Progenitor cell of endocrine pancreas (in vitro differentiated cells): ENCODE data around the gene HSPBAP1. TPM values are rescaled to one million over a fixed set of nuclear protein-coding genes. Genes with fewer than 3 reads are reported as not detected.
"Not testable (repeated sequence)": the region's sequence is repeated elsewhere in the genome, so short reads cannot be mapped to it uniquely, and the experiment has no call there.

Experiments used
- DNase-seq: peaks from one replicate; pipeline ENCODE4 v3.0.0; 2021; ENCODE audit warnings: low spot score; ENCODE audit not compliant: unreplicated experiment
- H3K27ac Mint-ChIP-seq: 2 replicates; pipeline ENCODE4 v1.8.0; 2021; ENCODE audit warnings: mild to moderate bottlenecking, moderate library complexity, mixed read lengths
- H3K27me3 Mint-ChIP-seq: 2 replicates; pipeline ENCODE4 v1.8.0; 2021; ENCODE audit warnings: mixed read lengths
- H3K36me3 Mint-ChIP-seq: 2 replicates; pipeline ENCODE4 v1.8.0; 2022; ENCODE audit warnings: mixed read lengths; ENCODE audit not compliant: insufficient read depth
- H3K4me1 Mint-ChIP-seq: 2 replicates; pipeline ENCODE4 v1.8.0; 2021; ENCODE audit warnings: low read depth, mixed read lengths
- H3K4me3 Mint-ChIP-seq: 2 replicates; pipeline ENCODE4 v1.8.0; 2021; ENCODE audit warnings: low read depth, mild to moderate bottlenecking, moderate library complexity, mixed read lengths
- H3K9me3 Mint-ChIP-seq: 2 replicates; pipeline ENCODE4 v1.8.0; 2021; ENCODE audit warnings: low read depth, mixed read lengths
- CTCF ChIP-seq: fragments of 200-600 bp; sonication (generic); IDR thresholded peaks from one replicate; pipeline ENCODE4 v1.5.0; 2021; ENCODE audit warnings: antibody characterized with exemption, mild to moderate bottlenecking; ENCODE audit not compliant: unreplicated experiment
- total RNA-seq: library from RNA; stranded (reverse); gene quantifications from 2 replicates; pipeline ENCODE4 v1.2.1, GENCODE V29; 2021

The HSPBAP1 gene
- total RNA-seq, 1 donor from 2014 or later, result 11.9 TPM

- no peak for DNase-seq
- no peak overlapping the region for H3K4me3 Mint-ChIP-seq
- H3K36me3 Mint-ChIP-seq, result peaks cover 30% of the 10 kb centered on the region
- no peak for TF ChIP-seq CTCF
- peaks cover 13% of the 10 kb centered on the region for H3K9me3 Mint-ChIP-seq
- H3K4me1 Mint-ChIP-seq, result no peaks in the 10 kb centered on the region
- H3K27me3 Mint-ChIP-seq, result no peaks in the 10 kb centered on the region
- no peak overlapping the region for H3K27ac Mint-ChIP-seq
Measured at GRCh38 chr3:122725106-122725505, 68.5 kb downstream of the HSPBAP1 start.

- no peak for TF ChIP-seq CTCF
- peaks cover 5% of the 10 kb centered on the region for H3K9me3 Mint-ChIP-seq
- H3K4me1 Mint-ChIP-seq, result peaks cover 8% of the 10 kb centered on the region
- no peak overlapping the region for H3K4me3 Mint-ChIP-seq
- no peak overlapping the region for H3K27ac Mint-ChIP-seq
- no peaks in the 10 kb centered on the region for H3K27me3 Mint-ChIP-seq
- H3K36me3 Mint-ChIP-seq, result peaks cover 32% of the 10 kb centered on the region
- DNase-seq, result no peak
Measured at GRCh38 chr3:122719273-122719921, 74.2 kb downstream of the HSPBAP1 start.

GRCh38 chr3:122716667-122717066 is 77.0 kb downstream of the HSPBAP1 start:
- no peak overlapping the region for H3K27ac Mint-ChIP-seq
- no peak overlapping the region for H3K4me3 Mint-ChIP-seq
- H3K9me3 Mint-ChIP-seq, result no peaks in the 10 kb centered on the region
- H3K4me1 Mint-ChIP-seq, result peaks cover 8% of the 10 kb centered on the region
- no peak for DNase-seq
- TF ChIP-seq CTCF, result no peak
- no peaks in the 10 kb centered on the region for H3K27me3 Mint-ChIP-seq
- H3K36me3 Mint-ChIP-seq, result peaks cover 29% of the 10 kb centered on the region

DNA sequence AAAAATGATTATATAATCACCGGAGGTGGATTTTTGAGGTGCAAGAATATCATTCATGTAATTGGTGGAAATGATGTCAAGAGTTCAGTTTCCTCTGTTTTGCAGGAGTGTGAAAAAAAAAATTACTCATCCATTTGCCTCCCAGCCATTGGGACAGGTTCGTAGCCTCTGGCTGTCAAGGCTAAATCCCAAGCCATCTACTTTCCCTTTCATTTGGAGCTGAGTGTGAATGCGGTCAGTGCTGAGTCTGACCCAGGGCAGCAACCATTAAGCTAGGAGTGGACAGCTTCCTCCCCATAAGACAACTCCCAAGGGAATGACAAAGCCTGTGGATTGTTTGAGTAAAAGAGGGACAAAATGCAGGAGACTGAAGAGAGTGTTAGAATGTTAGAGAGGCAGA is 79.4 kb downstream of the HSPBAP1 start:
- no peak for DNase-seq
- no peak for TF ChIP-seq CTCF
- Mint-ChIP-seq H3K4me1 (peaks cover 8% of the 10 kb centered on the region), H3K36me3 (peaks cover 40% of the 10 kb centered on the region), H3K27me3 (no peaks in the 10 kb centered on the region), H3K4me3 (no peak overlapping the region), H3K27ac (no peak overlapping the region), H3K9me3 (peaks cover 7% of the 10 kb centered on the region)

DNA sequence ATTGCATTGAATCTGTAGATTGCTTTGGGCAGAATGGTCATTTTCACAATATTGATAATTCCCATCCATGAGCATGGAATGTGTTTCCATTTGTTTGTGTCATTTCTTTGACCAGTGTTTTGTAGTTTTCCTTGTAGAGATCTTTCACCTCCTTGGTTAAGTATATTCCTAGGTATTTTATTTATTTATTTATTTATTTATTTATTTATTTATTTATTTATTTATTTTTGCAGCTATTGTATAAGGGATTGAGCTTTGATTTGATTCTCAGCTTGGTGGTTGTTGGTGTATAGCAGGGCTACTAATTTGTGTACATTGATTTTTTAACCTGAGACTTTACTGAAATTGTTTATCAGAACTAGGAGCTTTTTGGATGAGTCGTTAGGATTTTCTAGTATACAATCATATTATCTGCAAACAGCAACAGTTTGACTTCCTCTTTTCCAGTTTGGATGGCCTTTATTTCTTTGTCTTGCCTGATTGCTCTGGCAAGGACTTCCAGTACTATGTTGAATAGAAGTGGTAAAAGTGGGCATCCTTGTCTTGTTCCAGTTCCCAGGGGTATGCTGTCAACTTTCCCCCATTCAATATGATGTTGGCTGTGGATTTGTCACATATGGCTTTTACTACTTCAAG is 82.9 kb downstream of the HSPBAP1 start:
- not testable (repeated sequence) for H3K4me3 Mint-ChIP-seq, H3K27me3 Mint-ChIP-seq, H3K27ac Mint-ChIP-seq, H3K4me1 Mint-ChIP-seq, H3K9me3 Mint-ChIP-seq, DNase-seq
- H3K36me3 Mint-ChIP-seq, result peaks cover 35% of the 10 kb centered on the region

- H3K9me3 Mint-ChIP-seq, result peaks cover 7% of the 10 kb centered on the region
- H3K36me3 Mint-ChIP-seq, result peaks cover 28% of the 10 kb centered on the region
Measured at GRCh38 chr3:122705379-122705778, 88.3 kb downstream of the HSPBAP1 start.

More at GRCh38 chr3:122705379-122705778, 88.3 kb downstream of the HSPBAP1 start:
- Mint-ChIP-seq H3K4me1 (peaks cover 4% of the 10 kb centered on the region), H3K27me3 (no peaks in the 10 kb centered on the region), H3K4me3 (no peak overlapping the region), H3K27ac (no peak overlapping the region)
- DNase-seq, result no peak
- no peak for TF ChIP-seq CTCF
